Effector memory CD4-positive, alpha-beta T cell (primary cell): ENCODE measurements around the gene SERPINF2.
"Not testable (repeated sequence)": the region's sequence is repeated elsewhere in the genome, so short reads cannot be mapped to it uniquely, and the experiment has no call there.

ENCODE experiments used
- DNase-seq, 3 donors: peaks; one replicate each; pipeline ENCODE4 v3.0.0-alpha.2; 2020
- H3K27ac ChIP-seq: 2 replicates; pipeline ENCODE4 v1.7.0; 2013; ENCODE audit warnings: mild to moderate bottlenecking, low read length, moderate library complexity; ENCODE audit not compliant: insufficient read depth, poor library complexity, severe bottlenecking
- H3K27me3 ChIP-seq: replicated peaks from 2 replicates; pipeline ENCODE4 v1.7.0; 2013; ENCODE audit warnings: mild to moderate bottlenecking, low read length; ENCODE audit not compliant: insufficient read depth, control insufficient read depth, poor library complexity, severe bottlenecking
- H3K36me3 ChIP-seq: 2 replicates; pipeline ENCODE4 v1.7.0; 2013; ENCODE audit warnings: mild to moderate bottlenecking, low read length, moderate library complexity; ENCODE audit not compliant: control insufficient read depth, insufficient read depth
- H3K4me1 ChIP-seq: 2 replicates; pipeline ENCODE4 v1.7.0; 2013; ENCODE audit warnings: low read length, mild to moderate bottlenecking; ENCODE audit not compliant: control insufficient read depth, insufficient read depth, poor library complexity, severe bottlenecking
- H3K4me3 ChIP-seq: 2 replicates; pipeline ENCODE4 v1.7.0; 2013; ENCODE audit warnings: low read length, low read depth, mild to moderate bottlenecking; ENCODE audit not compliant: insufficient read depth, poor library complexity, severe bottlenecking
- H3K9me3 ChIP-seq: 2 replicates; pipeline ENCODE4 v1.7.0; 2013; ENCODE audit warnings: mild to moderate bottlenecking, low read length, moderate library complexity; ENCODE audit not compliant: control insufficient read depth

The SERPINF2 gene

GRCh38 chr17:1716076-1716911 lies 26.4 kb upstream of the SERPINF2 start:
- DNase-seq, result peak; percentile 100
- peak overlapping the region; percentile 97 for H3K4me3 ChIP-seq
- H3K27me3 ChIP-seq, result no peaks in the 10 kb centered on the region
- no peaks in the 10 kb centered on the region for H3K36me3 ChIP-seq
- H3K4me1 ChIP-seq, result peaks cover 32% of the 10 kb centered on the region
- H3K27ac ChIP-seq, result peak overlapping the region; percentile 87
- no peaks in the 10 kb centered on the region for H3K9me3 ChIP-seq

DNA sequence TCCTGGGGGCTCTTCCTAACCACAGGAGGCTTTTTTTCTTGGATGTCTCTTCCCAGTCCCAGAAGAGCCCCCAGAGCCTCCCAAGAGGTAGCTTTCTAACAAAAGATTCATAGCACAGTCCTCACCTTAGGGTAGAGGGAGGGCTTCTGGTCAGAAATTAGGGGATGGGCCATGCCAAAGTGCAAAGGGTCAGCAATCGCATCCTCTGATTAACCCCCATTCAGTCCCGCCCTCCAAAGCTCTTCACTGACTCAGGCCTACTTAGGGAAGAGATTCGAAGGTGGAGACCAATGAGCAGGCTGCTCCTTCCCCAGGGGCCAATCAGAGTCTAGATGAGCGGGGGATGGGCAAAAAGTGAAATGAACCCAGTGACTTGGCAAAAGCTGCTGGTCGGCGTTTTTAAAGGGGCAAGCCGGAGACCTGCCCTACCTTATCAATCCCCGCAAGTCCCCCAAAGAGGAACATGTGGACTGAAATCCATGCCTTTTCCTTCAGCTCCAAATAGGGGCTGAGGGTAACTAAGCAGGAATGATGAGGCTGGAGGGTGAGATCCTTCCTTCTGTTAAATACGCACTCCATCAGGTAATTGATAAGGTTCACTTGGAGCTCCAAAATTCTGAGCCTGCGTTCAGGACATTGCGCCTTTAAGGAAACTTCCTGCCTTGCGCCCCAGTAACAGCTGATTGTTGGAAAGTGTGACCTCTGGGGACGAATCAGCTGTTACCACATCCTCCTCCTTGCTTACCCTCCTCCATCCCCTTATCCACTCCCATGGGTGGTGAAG lies 25.6 kb upstream of the SERPINF2 start:
- Histone ChIP-seq H3K4me1 (peaks cover 32% of the 10 kb centered on the region), H3K9me3 (no peaks in the 10 kb centered on the region), H3K27me3 (no peaks in the 10 kb centered on the region), H3K36me3 (no peaks in the 10 kb centered on the region), H3K4me3 (peak overlapping the region; percentile 74), H3K27ac (peak overlapping the region; percentile 87)
- peak; percentile 57 to 77 (median 70) for DNase-seq

DNA sequence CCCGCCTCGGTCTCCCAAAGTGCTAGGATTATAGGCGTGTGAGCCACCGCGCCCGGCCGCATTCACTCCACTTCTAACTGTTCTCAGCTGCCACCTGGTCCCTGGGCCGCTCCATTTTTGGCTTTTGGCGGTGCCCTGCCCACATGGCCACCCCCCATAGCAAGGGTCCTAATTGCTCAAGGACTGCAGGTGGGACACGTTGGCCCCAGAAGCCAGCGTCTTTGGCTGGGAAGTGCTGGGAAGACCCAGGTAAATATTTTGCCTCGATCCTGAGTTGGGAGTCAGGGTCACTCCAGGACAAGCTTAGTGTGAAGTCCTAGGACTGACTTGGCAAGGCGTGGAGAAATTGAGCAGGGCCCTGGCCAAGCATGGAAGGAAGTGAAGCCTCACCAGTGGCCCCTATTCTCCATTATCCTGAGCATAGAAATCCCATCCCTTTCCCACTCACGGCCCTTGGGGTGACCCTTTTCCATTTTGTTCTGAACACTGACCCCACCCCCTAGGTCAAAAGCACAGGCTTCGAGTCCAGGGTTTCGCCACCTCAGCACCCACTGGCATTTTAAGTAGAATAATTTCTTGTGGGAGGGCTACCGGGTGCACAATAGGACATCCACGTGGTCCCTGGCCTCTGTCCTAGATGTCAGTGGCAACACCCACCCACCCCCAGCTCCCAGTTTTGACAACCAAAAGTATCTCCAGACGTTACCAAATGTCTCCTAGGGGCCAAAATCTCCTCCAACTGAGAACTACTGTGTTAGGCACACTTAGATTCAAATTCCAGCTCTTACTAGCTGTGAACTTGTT lies 24.1 kb upstream of the SERPINF2 start:
- H3K27me3 ChIP-seq, result no peaks in the 10 kb centered on the region
- no peaks in the 10 kb centered on the region for H3K9me3 ChIP-seq
- H3K36me3 ChIP-seq, result no peaks in the 10 kb centered on the region
- peaks cover 40% of the 10 kb centered on the region for H3K4me1 ChIP-seq
- no peak for DNase-seq
- H3K4me3 ChIP-seq, result no peak overlapping the region
- no peak overlapping the region for H3K27ac ChIP-seq

GRCh38 chr17:1720856-1721386 lies 21.8 kb upstream of the SERPINF2 start:
- peak in 2 of 3 donors; percentile 41 to 47 for DNase-seq
- Histone ChIP-seq H3K27me3 (no peaks in the 10 kb centered on the region), H3K36me3 (peaks cover under 1% of the 10 kb centered on the region), H3K9me3 (no peaks in the 10 kb centered on the region), H3K4me1 (peaks cover 46% of the 10 kb centered on the region), H3K4me3 (no peak overlapping the region), H3K27ac (no peak overlapping the region)

GRCh38 chr17:1722022-1722421 lies 20.6 kb upstream of the SERPINF2 start:
- H3K27me3 ChIP-seq, H3K9me3 ChIP-seq, H3K27ac ChIP-seq, DNase-seq, H3K4me3 ChIP-seq: not testable (repeated sequence)
- H3K36me3 ChIP-seq, result peaks cover 11% of the 10 kb centered on the region
- peaks cover 42% of the 10 kb centered on the region for H3K4me1 ChIP-seq

- H3K4me3 ChIP-seq, result peak within 1 kb of the TSS; percentile 69
- peaks cover 40% of the 10 kb centered on the region for H3K4me1 ChIP-seq
- H3K27ac ChIP-seq, result peak within 1 kb of the TSS; percentile 69
- H3K36me3 ChIP-seq, result peaks cover 26% of the 10 kb centered on the region
- H3K9me3 ChIP-seq, result no peaks in the 10 kb centered on the region
- H3K27me3 ChIP-seq, result no peaks in the 10 kb centered on the region
- peak; percentile 73 to 85 (median 79) for DNase-seq
Measured at GRCh38 chr17:1724351-1724868, 18.3 kb upstream of the SERPINF2 start, which contains the start of gene WDR81. Gene WDR81 (plus strand): TSS chr17:1724704. CDS start chr17:1724960, 256 bp downstream.

DNA sequence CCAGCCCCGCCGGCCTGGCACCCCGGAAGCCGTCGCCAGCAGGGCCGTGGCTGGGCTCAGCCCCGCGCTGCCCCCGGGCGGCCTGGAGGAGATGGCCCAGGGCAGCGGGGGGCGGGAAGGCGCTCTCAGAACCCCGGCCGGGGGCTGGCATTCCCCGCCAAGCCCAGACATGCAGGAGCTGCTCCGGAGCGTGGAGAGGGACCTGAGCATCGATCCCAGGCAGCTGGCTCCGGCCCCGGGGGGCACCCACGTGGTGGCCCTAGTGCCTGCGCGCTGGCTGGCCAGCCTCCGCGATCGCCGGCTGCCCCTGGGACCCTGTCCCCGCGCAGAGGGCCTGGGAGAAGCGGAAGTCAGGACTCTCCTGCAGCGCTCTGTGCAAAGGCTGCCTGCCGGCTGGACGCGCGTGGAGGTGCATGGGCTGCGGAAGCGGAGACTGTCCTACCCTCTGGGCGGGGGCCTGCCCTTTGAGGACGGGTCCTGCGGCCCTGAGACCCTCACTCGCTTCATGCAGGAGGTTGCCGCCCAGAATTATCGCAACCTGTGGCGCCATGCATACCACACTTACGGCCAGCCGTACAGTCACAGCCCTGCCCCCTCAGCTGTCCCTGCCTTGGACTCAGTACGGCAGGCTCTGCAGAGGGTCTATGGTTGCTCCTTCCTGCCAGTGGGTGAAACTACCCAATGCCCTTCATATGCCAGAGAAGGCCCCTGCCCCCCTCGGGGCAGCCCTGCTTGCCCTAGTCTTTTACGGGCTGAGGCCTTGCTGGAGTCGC lies 17.6 kb upstream of the SERPINF2 start:
- no peak for DNase-seq
- Histone ChIP-seq H3K9me3 (no peaks in the 10 kb centered on the region), H3K27me3 (no peaks in the 10 kb centered on the region), H3K27ac (peak overlapping the region; percentile 69), H3K36me3 (peaks cover 26% of the 10 kb centered on the region), H3K4me1 (peaks cover 40% of the 10 kb centered on the region), H3K4me3 (peak overlapping the region; percentile 69)

DNA sequence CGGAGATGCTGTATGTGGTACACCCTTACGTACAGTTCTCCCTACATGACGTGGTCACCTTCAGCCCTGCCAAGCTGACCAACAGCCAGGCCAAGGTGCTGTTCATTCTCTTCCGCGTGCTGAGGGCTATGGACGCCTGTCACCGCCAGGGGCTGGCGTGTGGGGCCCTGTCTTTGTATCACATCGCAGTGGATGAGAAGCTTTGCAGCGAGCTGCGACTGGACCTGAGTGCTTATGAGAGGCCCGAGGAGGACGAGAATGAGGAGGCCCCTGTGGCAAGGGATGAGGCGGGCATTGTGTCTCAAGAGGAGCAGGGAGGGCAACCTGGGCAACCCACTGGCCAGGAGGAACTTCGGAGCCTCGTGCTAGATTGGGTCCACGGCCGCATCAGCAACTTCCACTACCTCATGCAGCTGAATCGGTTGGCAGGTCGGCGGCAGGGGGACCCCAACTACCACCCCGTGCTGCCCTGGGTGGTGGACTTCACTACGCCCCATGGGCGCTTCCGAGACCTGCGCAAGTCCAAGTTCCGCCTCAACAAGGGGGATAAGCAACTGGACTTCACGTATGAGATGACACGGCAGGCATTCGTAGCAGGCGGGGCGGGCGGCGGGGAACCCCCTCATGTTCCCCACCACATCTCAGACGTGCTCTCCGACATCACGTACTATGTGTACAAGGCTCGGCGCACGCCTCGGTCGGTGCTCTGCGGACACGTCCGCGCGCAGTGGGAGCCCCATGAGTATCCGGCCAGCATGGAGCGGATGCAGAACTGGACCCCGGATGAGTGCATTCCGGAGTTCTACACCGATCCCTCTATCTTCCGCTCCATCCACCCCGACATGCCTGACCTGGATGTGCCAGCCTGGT lies 16.8 kb upstream of the SERPINF2 start:
- Histone ChIP-seq H3K36me3 (peaks cover 32% of the 10 kb centered on the region), H3K4me3 (no peak overlapping the region), H3K27me3 (no peaks in the 10 kb centered on the region), H3K4me1 (peaks cover 37% of the 10 kb centered on the region), H3K9me3 (no peaks in the 10 kb centered on the region), H3K27ac (no peak overlapping the region)
- DNase-seq, result no peak
